HCT116 (cell line): ENCODE data around the gene LHB. TPM values are rescaled to one million over a fixed set of nuclear protein-coding genes. Genes with fewer than 3 reads are reported as not detected.

Experiments used
- ATAC-seq: fragments of 200-7000 bp; cut with Tn5 transposase; 2 replicates; pipeline ENCODE4 v1.9.1; 2020; ENCODE audit warnings: mild to moderate bottlenecking, moderate library complexity
- BruUV-seq: library from RNA; stranded (reverse); fragments of 400-500 nt; replicated peaks from 2 replicates; lab custom pipeline; 2021; lab: Mats Ljungman, UMichigan
- CTCF ChIA-PET: fragments of 300-600 bp; sonication (Branson Sonifier 250); formaldehyde crosslinking; loops from one replicate; lab custom pipeline; 2021; ENCODE audit warnings: antibody characterized with exemption; lab: Charles Lee
- POLR2A ChIA-PET: fragments of 300-600, 350-600 bp; sonication (Branson Sonifier 250); formaldehyde crosslinking; loops from one replicate; lab custom pipeline; 2021; ENCODE audit warnings: antibody characterized with exemption; lab: Charles Lee
- RAD21 ChIA-PET, 2 experiments: fragments of 300-600 bp; sonication (Branson Sonifier 250); formaldehyde crosslinking; loops; one replicate each; lab custom pipeline; 2023; ENCODE audit warnings: low total read pairs in 2 of 2; ENCODE audit not compliant: uncharacterized antibody in 2 of 2, unreplicated experiment in 2 of 2, low non-redundant PET in 1 of 2; lab: Charles Lee
- DNase-seq: peaks from one replicate; pipeline ENCODE4 v3.0.0-alpha.2; 2010; ENCODE audit warnings: low read depth, low spot score
- H2AFZ ChIP-seq: fragments of 200-600 bp; shearing (Covaris generic), sonication (generic); 2 replicates; pipeline ENCODE4 v1.6.1; 2017; ENCODE audit warnings: low read depth, mixed run types, mixed read lengths, antibody characterized with exemption, low read length; ENCODE audit not compliant: poor library complexity, severe bottlenecking
- H3K27ac ChIP-seq: 2 replicates; pipeline ENCODE4 v1.5.1; 2012; ENCODE audit warnings: low read depth, low read length
- H3K27me3 ChIP-seq: fragments of 200-600 bp; sonication (generic); 2 replicates; pipeline ENCODE4 v1.6.1; 2016; ENCODE audit warnings: mixed run types, low read length, mixed read lengths; ENCODE audit not compliant: insufficient read depth
- H3K36me3 ChIP-seq, 2 experiments: fragments of 200-500 bp in 1 of 2; fragments of 200-600 bp in 1 of 2; sonication (Bioruptor generic) in 1 of 2; sonication (generic) in 1 of 2; 2 replicates each; pipeline versions ENCODE4 v1.5.1 to v1.6.1; 2014 to 2016; ENCODE audit warnings: low read length in 2 of 2, inconsistent platforms in 1 of 2, mixed read lengths in 1 of 2, mixed run types in 1 of 2; ENCODE audit not compliant: insufficient read depth in 2 of 2, control insufficient read depth in 1 of 2
- H3K4me1 ChIP-seq, 2 experiments: fragments of 200-600 bp in 1 of 2; sonication (generic) in 1 of 2; 2 replicates each; pipeline versions ENCODE4 v1.5.1 to v1.6.1; 2012 to 2017; ENCODE audit warnings: low read length in 2 of 2, inconsistent platforms in 1 of 2, mild to moderate bottlenecking in 1 of 2, mixed read lengths in 1 of 2, mixed run types in 1 of 2, moderate library complexity in 1 of 2; ENCODE audit not compliant: insufficient read depth in 2 of 2, control insufficient read depth in 1 of 2
- H3K4me2 ChIP-seq: fragments of 200-600 bp; sonication (generic); 2 replicates; pipeline ENCODE4 v1.6.1; 2017; ENCODE audit warnings: mixed run types, low read length, mixed read lengths
- H3K4me3 ChIP-seq, 2 experiments: fragments of 200-600 bp in 1 of 2; sonication (generic) in 1 of 2; replicated peaks in 1 of 2; 2 replicates each; pipeline ENCODE4 v1.5.1; 2011 to 2016; ENCODE audit warnings: low read length in 2 of 2, control low read depth in 1 of 2, low read depth in 1 of 2, mild to moderate bottlenecking in 1 of 2, mixed read lengths in 1 of 2, mixed run types in 1 of 2
- H3K79me2 ChIP-seq: fragments of 200-600 bp; sonication (generic); 2 replicates; pipeline ENCODE4 v1.6.1; 2017; ENCODE audit warnings: mild to moderate bottlenecking, mixed run types, low read length, moderate library complexity, mixed read lengths; ENCODE audit not compliant: insufficient read depth
- H3K9ac ChIP-seq: fragments of 200-600 bp; sonication (generic); 2 replicates; pipeline ENCODE4 v1.6.1; 2016; ENCODE audit warnings: low read length, mixed read lengths
- H3K9me2 ChIP-seq: fragments of 200-600 bp; sonication (generic), shearing (Covaris generic); 2 replicates; pipeline ENCODE4 v1.6.1; 2017; ENCODE audit warnings: mixed run types, mild to moderate bottlenecking, moderate library complexity; ENCODE audit not compliant: insufficient read depth
- H3K9me3 ChIP-seq, 2 experiments: fragments of 200-500 bp in 1 of 2; fragments of 200-600 bp in 1 of 2; sonication (Bioruptor generic) in 1 of 2; sonication (generic) in 1 of 2; 2 replicates each; pipeline ENCODE4 v1.6.1; 2014 to 2017; ENCODE audit warnings: low read length in 2 of 2, mixed read lengths in 2 of 2, inconsistent platforms in 1 of 2, low read depth in 1 of 2, mild to moderate bottlenecking in 1 of 2, mixed run types in 1 of 2, moderate library complexity in 1 of 2; ENCODE audit not compliant: control insufficient read depth in 1 of 2, insufficient read depth in 1 of 2
- H4K20me1 ChIP-seq: fragments of 200-600 bp; sonication (generic), shearing (Covaris generic); 2 replicates; pipeline ENCODE4 v1.6.1; 2017; ENCODE audit warnings: mixed run types, mild to moderate bottlenecking, moderate library complexity; ENCODE audit not compliant: insufficient read depth
- CEBPB ChIP-seq: IDR thresholded peaks from 2 replicates; pipeline ENCODE4 v1.6.1; 2012; ENCODE audit warnings: low read depth
- CTCF ChIP-seq, 3 experiments: fragments of 200-600 bp in 1 of 3; sonication (generic) in 1 of 3; IDR thresholded peaks in 2 of 3; conservative IDR thresholded peaks in 1 of 3; 2 replicates each; pipeline ENCODE4 v1.5.1; 2012 to 2017; ENCODE audit warnings: low read depth in 2 of 3, low read length in 2 of 3, antibody characterized with exemption in 1 of 3, borderline replicate concordance in 1 of 3, control low read depth in 1 of 3, mild to moderate bottlenecking in 1 of 3, mixed read lengths in 1 of 3, mixed run types in 1 of 3, moderate library complexity in 1 of 3; ENCODE audit not compliant: insufficient read depth in 1 of 3
- EGR1 ChIP-seq: IDR thresholded peaks from 2 replicates; pipeline ENCODE4 v1.6.1; 2012; ENCODE audit warnings: low read depth
- EZH2phosphoT487 ChIP-seq: fragments of 200-600 bp; IDR thresholded peaks from 2 replicates; pipeline ENCODE4 v1.6.1; 2018; ENCODE audit warnings: antibody characterized with exemption, borderline replicate concordance
- MAX ChIP-seq: IDR thresholded peaks from 2 replicates; pipeline ENCODE4 v1.6.1; 2012
- RAD21 ChIP-seq: IDR thresholded peaks from 2 replicates; pipeline ENCODE4 v1.6.1; 2012; ENCODE audit warnings: low read depth, mild to moderate bottlenecking
- REST ChIP-seq: IDR thresholded peaks from 2 replicates; pipeline ENCODE4 v1.6.1; 2012; ENCODE audit warnings: low read depth
- SP1 ChIP-seq: IDR thresholded peaks from 2 replicates; pipeline ENCODE4 v1.6.1; 2012; ENCODE audit warnings: low read depth
- SRF ChIP-seq: IDR thresholded peaks from 2 replicates; pipeline ENCODE4 v1.6.1; 2012; ENCODE audit warnings: low read depth
- YY1 ChIP-seq: IDR thresholded peaks from 2 replicates; pipeline ENCODE4 v1.6.1; 2011; ENCODE audit warnings: low read length, low read depth, moderate library complexity, mild to moderate bottlenecking; ENCODE audit not compliant: insufficient replicate concordance; ENCODE audit errors: extremely low read depth
- ZBTB33 ChIP-seq: IDR thresholded peaks from 2 replicates; pipeline ENCODE4 v1.6.1; 2011; ENCODE audit warnings: mild to moderate bottlenecking, low read length, moderate library complexity; ENCODE audit not compliant: insufficient replicate concordance; ENCODE audit errors: extremely low read depth
- intact Hi-C: fragments of 100-400 bp; cut with micrococcal nuclease; formaldehyde crosslinking; loops from 2 replicates; pipeline ENCODE4 v1.10.0; 2022
- total RNA-seq: library from RNA; stranded (reverse); gene quantifications from one replicate; pipeline ENCODE4 v1.2.1, GENCODE V29; 2021; ENCODE audit not compliant: unreplicated experiment

The LHB gene
- total RNA-seq, 1 experiment from 2014 or later = 3.7 TPM

- TF ChIP-seq ZBTB33 (no peak), SP1 (peak; percentile 96), SRF (no peak)
Measured at GRCh38 chr19:48993175-48994034, 23.5 kb downstream of the LHB start, which contains the start of the genes GYS1 and RUVBL2 (continued).

- peaks cover 5 to 8% of the 10 kb centered on the region in 2 experiments; a peak in 1 of 4 replicates for H3K36me3 ChIP-seq
- no peaks in the 10 kb centered on the region for H3K9me3 ChIP-seq
- H3K4me3 ChIP-seq = peak overlapping the region; percentile 75 to 77
- peaks cover 8% of the 10 kb centered on the region; the same call in 1 of the 2 replicates for H4K20me1 ChIP-seq
- peak overlapping the region; percentile 75 for H3K27ac ChIP-seq
- peaks cover 13 to 29% of the 10 kb centered on the region in 2 experiments for H3K4me1 ChIP-seq
- no peaks in the 10 kb centered on the region for H3K9me2 ChIP-seq
- peak overlapping the region; percentile 97 for H3K9ac ChIP-seq
- H3K4me2 ChIP-seq = peak overlapping the region; percentile 92
- RAD21 ChIA-PET = interaction anchor here in 1 of 2 experiments (0.8 to 1.0 kb wide), 2 partner anchors 72 to 197 kb away, joined by 3 read pairs; partner anchors contain the start of gene NTF4
- CTCF ChIA-PET = interaction anchor here (0.6 to 2.5 kb wide), 27 partner anchors 9 to 210 kb away, joined by 3 to 44 read pairs (median 5); partner anchors contain the start of genes BCAT2, CGB2, CGB7 and LHB
- no peak overlapping the region for H2AFZ ChIP-seq
- BruUV-seq = TSS peak; percentile 75
- ATAC-seq (peak; percentile 2; the same call in 1 of the 2 replicates), DNase-seq (no peak)
- H3K27me3 ChIP-seq = no peaks in the 10 kb centered on the region
- POLR2A ChIA-PET = interaction anchor here (0.9 to 3.1 kb wide), 18 partner anchors 9 to 684 kb away, joined by 3 to 17 read pairs (median 6); partner anchors contain the start of genes CGB7, DHDH, FTL and RPL18
- H3K79me2 ChIP-seq = peaks cover 66% of the 10 kb centered on the region
- intact Hi-C loops = no loop called here
- TF ChIP-seq CTCF (IDR thresholded peaks at IDR 0.05 in 2 of 3, conservative IDR thresholded peaks at IDR 0.05 in 1 of 3; ENCODE audit: borderline replicate concordance in 1 of 3, insufficient read depth in 1 of 3, low read depth in 2 of 3, low read length in 2 of 3) (no peak), MAX (no peak), REST (no peak), SP1 (no peak), SRF (no peak), CEBPB (no peak), EZH2phosphoT487 (no peak), EGR1 (no peak), RAD21 (no peak), YY1 (no peak)
Measured at GRCh38 chr19:48992581-48993174, 24.2 kb downstream of the LHB start.
